HEK293T (cell line): ENCODE data around the gene LIMK1.

Experiments used
- BHLHE40 ChIP-seq: fragments of 450-650 bp; IDR thresholded peaks from 2 replicates; pipeline ENCODE4 v1.6.1; 2016; ENCODE audit warnings: mild to moderate bottlenecking, moderate library complexity, borderline replicate concordance
- FOXA1 ChIP-seq: fragments of 450-650 bp; IDR thresholded peaks from 2 replicates; pipeline ENCODE4 v1.6.1; 2016; ENCODE audit warnings: mild to moderate bottlenecking
- FOXK2 ChIP-seq: fragments of 450-650 bp; IDR thresholded peaks from 2 replicates; pipeline ENCODE4 v1.6.1; 2016; ENCODE audit warnings: mild to moderate bottlenecking
- FOXM1 ChIP-seq: fragments of 450-650 bp; IDR thresholded peaks from 2 replicates; pipeline ENCODE4 v1.6.1; 2017; ENCODE audit warnings: mild to moderate bottlenecking, borderline replicate concordance
- HDGF ChIP-seq: fragments of 450-650 bp; IDR thresholded peaks from 2 replicates; pipeline ENCODE4 v1.6.1; 2017; ENCODE audit warnings: antibody characterized with exemption, borderline replicate concordance
- L3MBTL2 ChIP-seq: fragments of 450-650 bp; conservative IDR thresholded peaks from 2 replicates; pipeline ENCODE4 v1.6.1; 2016; ENCODE audit warnings: mild to moderate bottlenecking
- LEF1 ChIP-seq: fragments of 450-650 bp; IDR thresholded peaks from 2 replicates; pipeline ENCODE4 v1.6.1; 2017; ENCODE audit warnings: mild to moderate bottlenecking, borderline replicate concordance
- SP1 ChIP-seq: fragments of 450-650 bp; IDR thresholded peaks from 2 replicates; pipeline ENCODE4 v1.6.1; 2017
- SUZ12 ChIP-seq: fragments of 450-650 bp; IDR thresholded peaks from 2 replicates; pipeline ENCODE4 v1.6.1; 2016; ENCODE audit warnings: mild to moderate bottlenecking
- TARDBP ChIP-seq: fragments of 450-650 bp; IDR thresholded peaks from 2 replicates; pipeline ENCODE4 v1.6.1; 2016

DNA sequence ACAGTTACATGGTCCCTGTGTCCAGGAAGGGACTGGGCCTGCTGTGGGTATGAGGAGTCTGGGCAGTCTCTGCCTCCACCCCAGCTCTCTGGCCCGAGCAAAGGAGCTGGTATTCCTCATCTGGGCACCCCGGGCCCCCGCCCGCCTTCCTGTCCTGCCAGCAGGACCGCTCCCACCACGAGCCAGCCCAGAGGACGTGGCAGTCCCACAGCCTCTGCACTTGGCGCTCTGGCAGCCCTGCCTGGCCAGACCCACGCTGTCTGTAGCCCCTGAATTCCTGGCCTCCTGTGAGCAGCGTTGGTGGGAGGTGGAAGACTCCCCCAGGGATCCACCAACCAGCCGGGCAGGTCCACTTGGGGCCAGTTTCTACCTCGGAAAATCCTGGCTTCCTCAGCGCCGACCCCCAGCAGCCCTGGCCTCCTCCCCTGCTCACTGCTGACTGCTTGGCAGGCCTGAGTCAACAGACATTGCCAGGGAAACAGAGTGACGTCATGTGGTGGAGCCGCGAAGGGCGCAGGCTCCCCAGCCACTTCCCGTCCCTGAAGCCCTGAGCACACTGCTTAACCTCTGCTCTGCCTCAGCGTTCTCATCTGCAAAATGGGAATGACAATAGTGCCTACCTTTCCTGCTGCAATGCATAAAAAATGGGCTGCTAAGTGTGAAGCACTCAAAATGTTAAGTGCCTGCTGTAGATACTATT lies 21.6 kb upstream of the LIMK1 start:
- TF ChIP-seq BHLHE40 (no peak), FOXA1 (no peak), HDGF (no peak), FOXM1 (no peak), LEF1 (no peak), L3MBTL2 (no peak), SP1 (no peak), FOXK2 (no peak), SUZ12 (no peak), TARDBP (no peak)
